SK-N-MC (cell line): ENCODE measurements around the gene SGPP2.

Experiments used
- EZH2 ChIP-seq: fragments of 200-600 bp; sonication (generic); IDR thresholded peaks from one replicate; pipeline ENCODE4 v1.6.1; 2017; ENCODE audit warnings: antibody characterized with exemption
- FOXP2 ChIP-seq: optimal IDR thresholded peaks from 2 replicates; pipeline ENCODE3; 2011; ENCODE audit warnings: mild to moderate bottlenecking, moderate library complexity; ENCODE audit not compliant: insufficient read depth; ENCODE audit errors: extremely low read length, control extremely low read depth
- POLR2AphosphoS5 ChIP-seq: IDR thresholded peaks from 2 replicates; pipeline ENCODE4 v1.6.1; 2012; ENCODE audit warnings: mild to moderate bottlenecking, low read depth, low read length, borderline replicate concordance

DNA sequence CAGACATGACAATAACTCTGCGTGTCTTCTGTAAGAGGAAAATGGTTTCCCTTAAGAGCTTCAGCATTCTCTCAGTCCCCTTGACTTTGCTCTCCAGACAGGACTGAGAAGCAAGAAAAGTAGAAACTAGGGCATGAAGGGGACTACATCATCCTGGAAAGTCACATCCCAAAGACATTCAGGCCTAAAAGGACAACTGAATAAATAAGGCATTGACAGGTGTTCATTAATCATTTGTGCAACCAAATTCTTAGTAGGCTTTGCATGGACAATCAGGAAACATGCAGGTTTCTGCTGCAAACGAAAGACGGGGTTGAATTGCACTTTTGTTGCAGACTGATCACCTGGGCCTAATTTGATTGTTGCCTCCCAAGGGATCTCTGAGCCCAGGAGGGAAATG, 1.2 kb upstream of the SGPP2 start:
- TF ChIP-seq POLR2AphosphoS5 (no peak), EZH2 (no peak), FOXP2 (no peak)
